GM21723 (cell line): ENCODE measurements around the gene FAM151B.
"Not testable (repeated sequence)": the region's sequence is repeated elsewhere in the genome, so short reads cannot be mapped to it uniquely, and the experiment has no call there.

Experiments used
- ATAC-seq: cut with Tn5 transposase; IDR thresholded peaks from one replicate; pipeline ENCODE4 v1.9.1; 2021; ENCODE audit warnings: mild to moderate bottlenecking, moderate library complexity; ENCODE audit not compliant: unreplicated experiment

Gene FAM151B

GRCh38 chr5:80487829-80488721 is at the start of gene FAM151B:
FAM151B (plus strand) TSS chr5:80488100; CDS start chr5:80488124, 24 bp downstream.
- peak; percentile 88 for ATAC-seq

GRCh38 chr5:80438739-80439138 is 49.2 kb upstream of the FAM151B start:
- ATAC-seq, result no peak

GRCh38 chr5:80439213-80439612 is 48.7 kb upstream of the FAM151B start:
- ATAC-seq, result no peak

- ATAC-seq, result no peak
These were observed 45.2 kb upstream of the FAM151B start for GRCh38 chr5:80442742-80443141.

- no peak for ATAC-seq
These were observed 34.5 kb upstream of the FAM151B start for GRCh38 chr5:80453366-80453765.

GRCh38 chr5:80463269-80463668 is 24.6 kb upstream of the FAM151B start:
- no peak for ATAC-seq

GRCh38 chr5:80466669-80467485 is 21.0 kb upstream of the FAM151B start:
- ATAC-seq, result no peak

- ATAC-seq, result no peak
These were observed 19.8 kb upstream of the FAM151B start for GRCh38 chr5:80468131-80468530.

GRCh38 chr5:80470631-80471030 is 17.3 kb upstream of the FAM151B start:
- ATAC-seq, result not testable (repeated sequence)

- ATAC-seq, result no peak
These were observed 13.0 kb upstream of the FAM151B start for GRCh38 chr5:80474929-80475328.

GRCh38 chr5:80479713-80480112 is 8.2 kb upstream of the FAM151B start:
- ATAC-seq, result no peak

GRCh38 chr5:80480354-80480753 is 7.5 kb upstream of the FAM151B start:
- ATAC-seq, result no peak

GRCh38 chr5:80481019-80481893 is 6.6 kb upstream of the FAM151B start:
- ATAC-seq, result peak; percentile 62

GRCh38 chr5:80482578-80482977 is 5.3 kb upstream of the FAM151B start:
- ATAC-seq, result no peak

- no peak for ATAC-seq
These were observed 4.2 kb upstream of the FAM151B start for GRCh38 chr5:80483636-80484232.

- ATAC-seq, result no peak
These were observed 464 bp upstream of the FAM151B start for GRCh38 chr5:80487444-80487828.

- ATAC-seq, result no peak
These were observed 3.4 kb downstream of the FAM151B start for GRCh38 chr5:80491296-80491695.

GRCh38 chr5:80492741-80493140 is 4.8 kb downstream of the FAM151B start:
- no peak for ATAC-seq

- ATAC-seq, result not testable (repeated sequence)
These were observed 5.5 kb downstream of the FAM151B start for GRCh38 chr5:80493443-80493842.

- ATAC-seq, result no peak
These were observed 8.0 kb downstream of the FAM151B start for GRCh38 chr5:80495891-80496290.
